Psoas muscle (tissue), 8 donors: ENCODE measurements around the gene SUPT20HL1. TPM values are rescaled to one million over a fixed set of nuclear protein-coding genes. Genes with fewer than 3 reads are reported as not detected.

ENCODE experiments used
- ATAC-seq, 4 donors: fragments of 200-7000 bp; cut with Tn5 transposase; one replicate each; pipeline ENCODE4 v1.9.1; 2020; ENCODE audit warnings: moderate library complexity in 3 of 4, mild to moderate bottlenecking in 2 of 4
- DNase-seq, 2 donors: peaks; one replicate each; pipeline ENCODE4 v3.0.0-alpha.2; 2020
- H3K27ac ChIP-seq: fragments of 200-600 bp; one replicate; pipeline ENCODE4 v1.8.0; 2022
- H3K27me3 ChIP-seq, 3 donors: fragments of 200-600 bp in 1 of 3; one replicate each; pipeline versions ENCODE4 v1.6.1 to v1.8.0; 2013 to 2022; ENCODE audit warnings: low read length in 2 of 3, mild to moderate bottlenecking in 2 of 3, moderate library complexity in 1 of 3; ENCODE audit not compliant: insufficient read depth in 3 of 3
- H3K36me3 ChIP-seq, 2 donors: fragments of 200-600 bp in 1 of 2; one replicate each; pipeline versions ENCODE4 v1.6.1 to v1.8.0; 2013 to 2022; ENCODE audit warnings: low read depth in 1 of 2, mild to moderate bottlenecking in 1 of 2, moderate library complexity in 1 of 2; ENCODE audit not compliant: insufficient read depth in 1 of 2
- H3K4me1 ChIP-seq: fragments of 200-600 bp; one replicate; pipeline ENCODE4 v1.8.0; 2022
- H3K4me3 ChIP-seq: fragments of 200-600 bp; one replicate; pipeline ENCODE4 v1.8.0; 2022; ENCODE audit warnings: mild to moderate bottlenecking
- H3K9me3 ChIP-seq: fragments of 200-600 bp; one replicate; pipeline ENCODE4 v1.8.0; 2022
- WGBS, 3 donors: extraction: QIAGEN DNeasy Blood & Tissue Kit; methylation state at CpG; one replicate each; pipeline versions ENCODE4 v1.1.6 to v1.1.7; 2013; 5-methylcytosine and 5-hydroxymethylcytosine counted together
- intact Hi-C, 2 donors: fragments of 100-400 bp; cut with DNase I; formaldehyde crosslinking; loops; one replicate each; pipeline versions ENCODE4 v1.11.0 to v1.14.2; 2022
- polyA plus RNA-seq, 3 donors: library from polyadenylated mRNA; stranded (reverse); fragments of 200-250 nt; gene quantifications; one replicate each; pipeline ENCODE4 v1.2.3, GENCODE V29; 2013
- total RNA-seq, 4 donors: library from RNA; stranded (reverse); fragmentation: NEBNext Ultra II Directional in 2 of 4; extraction: Animal tissue kit (Norgen Biotek cat#: 25700) in 2 of 4; gene quantifications; one replicate each; pipeline versions ENCODE4 v1.2.1 to v1.2.4, GENCODE V29; 2021 to 2023
- TF ChIP-seq, protein P1 (sequence below): fragments of 200-600 bp; IDR thresholded peaks from one replicate; pipeline ENCODE4 v1.8.0; 2022; ENCODE audit warnings: antibody characterized with exemption
- donor health status: healthy with polysubstance abuse.
- donor health status: DM: no; HTN: no; CAD: no; lungs with moderate emphysema.
- donor health status: Bipolar disorder and iron deficiency.
- donor health status: healthy.
- donor health status: DM: yes; HTN: yes; CAD: no.
- donor health status: DM: no; HTN: no; CAD: no.
- donor health status: DM: no; HTN: no; CAD: no.
- donor health status: DM: yes; HTN: yes; CAD: no.

Gene SUPT20HL1
- total and polyA plus RNA-seq, 7 donors: not detected

DNA sequence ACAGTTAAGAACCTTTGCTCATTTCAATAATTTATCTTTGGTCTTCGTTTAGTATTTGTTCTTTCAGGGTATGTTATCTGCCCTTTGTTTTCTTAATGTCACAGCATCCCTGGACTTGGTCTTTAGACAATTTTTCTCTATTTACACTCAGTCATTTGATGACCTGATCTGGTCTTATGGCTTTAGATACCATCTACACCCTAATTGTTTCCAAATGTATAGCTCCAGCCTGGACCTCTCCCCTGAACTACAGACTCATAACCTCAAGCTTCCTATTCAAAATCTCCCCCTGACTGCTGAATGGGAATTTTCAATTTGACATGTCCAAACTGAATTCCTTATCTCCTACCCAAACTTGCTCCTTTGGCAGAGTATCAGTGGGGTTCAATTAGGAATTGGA, 42.9 kb upstream of the SUPT20HL1 start:
- no peaks in the 10 kb centered on the region for H3K36me3 ChIP-seq
- DNase-seq (no peak), ATAC-seq (no peak)
- intact Hi-C loops: no loop called here
- H3K4me1 ChIP-seq: no peaks in the 10 kb centered on the region
- no peaks in the 10 kb centered on the region for H3K9me3 ChIP-seq
- no peak overlapping the region for H3K4me3 ChIP-seq
- WGBS, 3 donors: 41 to 79% (median 76%) methylated on average over 1 of the region's 1 CpG
- H3K27ac ChIP-seq: no peak overlapping the region
- TF ChIP-seq, protein P1, sequence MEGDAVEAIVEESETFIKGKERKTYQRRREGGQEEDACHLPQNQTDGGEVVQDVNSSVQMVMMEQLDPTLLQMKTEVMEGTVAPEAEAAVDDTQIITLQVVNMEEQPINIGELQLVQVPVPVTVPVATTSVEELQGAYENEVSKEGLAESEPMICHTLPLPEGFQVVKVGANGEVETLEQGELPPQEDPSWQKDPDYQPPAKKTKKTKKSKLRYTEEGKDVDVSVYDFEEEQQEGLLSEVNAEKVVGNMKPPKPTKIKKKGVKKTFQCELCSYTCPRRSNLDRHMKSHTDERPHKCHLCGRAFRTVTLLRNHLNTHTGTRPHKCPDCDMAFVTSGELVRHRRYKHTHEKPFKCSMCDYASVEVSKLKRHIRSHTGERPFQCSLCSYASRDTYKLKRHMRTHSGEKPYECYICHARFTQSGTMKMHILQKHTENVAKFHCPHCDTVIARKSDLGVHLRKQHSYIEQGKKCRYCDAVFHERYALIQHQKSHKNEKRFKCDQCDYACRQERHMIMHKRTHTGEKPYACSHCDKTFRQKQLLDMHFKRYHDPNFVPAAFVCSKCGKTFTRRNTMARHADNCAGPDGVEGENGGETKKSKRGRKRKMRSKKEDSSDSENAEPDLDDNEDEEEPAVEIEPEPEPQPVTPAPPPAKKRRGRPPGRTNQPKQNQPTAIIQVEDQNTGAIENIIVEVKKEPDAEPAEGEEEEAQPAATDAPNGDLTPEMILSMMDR: no peak
- H3K27me3 ChIP-seq: peaks cover 0 to 22% (median 0%) of the 10 kb centered on the region in 3 donors

DNA sequence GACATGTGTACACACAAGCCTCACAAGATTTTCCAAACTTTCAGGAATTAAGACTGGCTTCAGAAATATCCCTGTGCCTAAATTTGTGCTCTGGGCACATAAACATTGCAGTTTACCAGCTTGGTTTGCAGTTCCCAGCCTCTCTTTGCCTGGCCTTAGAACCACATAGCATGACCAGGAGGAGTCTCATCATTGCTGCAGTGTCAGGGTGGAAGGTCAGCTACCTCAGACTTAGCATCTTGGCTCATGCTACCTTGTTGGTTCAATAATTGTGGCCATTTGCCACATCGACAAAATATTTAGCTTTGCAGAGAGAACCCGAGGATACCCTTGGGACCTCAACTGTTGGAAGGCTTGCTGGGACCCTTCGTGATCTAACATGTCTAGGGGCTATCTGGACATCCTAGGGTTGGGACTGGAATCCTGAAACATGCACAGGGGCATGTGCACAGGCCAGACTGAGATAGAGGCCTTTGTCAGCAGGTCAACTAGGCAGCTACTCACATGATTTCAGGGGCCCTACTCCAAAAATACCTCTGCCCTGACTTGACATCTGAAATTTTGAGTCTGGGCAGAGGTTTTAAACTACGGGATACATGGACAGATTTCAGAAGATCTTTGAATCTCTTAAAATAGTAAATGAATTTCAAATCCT, 38.6 kb upstream of the SUPT20HL1 start:
- WGBS, 3 donors: 67 to 78% (median 77%) methylated on average over 4 of the region's 4 CpGs

DNA sequence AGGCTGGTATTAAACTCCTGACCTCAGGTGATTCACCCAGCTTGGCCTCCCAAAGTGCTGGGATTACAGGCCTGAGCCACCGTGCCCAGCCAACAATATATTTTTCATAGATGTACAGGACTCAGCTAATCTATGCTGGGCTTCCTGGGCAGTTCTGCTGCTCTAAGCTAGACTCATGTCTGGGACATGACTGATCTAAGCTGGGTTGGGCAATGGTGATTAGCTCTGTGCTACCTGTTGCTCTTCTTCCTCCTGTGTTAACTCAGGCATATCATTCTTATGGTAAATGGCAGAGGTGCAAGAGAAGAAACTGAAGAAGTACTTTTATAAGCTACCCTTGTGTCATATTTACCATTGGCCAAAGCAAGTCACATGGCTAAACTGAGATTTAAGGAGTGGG, 35.2 kb upstream of the SUPT20HL1 start:
- 78 to 87% (median 86%) methylated on average over 1 of the region's 1 CpG for WGBS, 3 donors
- H3K27ac ChIP-seq: no peak overlapping the region
- ATAC-seq: no peak

More for the DNA sequence above, 38.6 kb upstream of the SUPT20HL1 start:
- DNase-seq (no peak), ATAC-seq (no peak)
- Histone ChIP-seq H3K36me3 (no peaks in the 10 kb centered on the region), H3K27ac (no peak overlapping the region), H3K4me1 (no peaks in the 10 kb centered on the region), H3K4me3 (no peak overlapping the region), H3K27me3 (peaks cover 0 to 37% (median 0%) of the 10 kb centered on the region in 3 donors), H3K9me3 (no peaks in the 10 kb centered on the region)
- TF ChIP-seq, protein P1: no peak
- intact Hi-C loops: no loop called here

DNA sequence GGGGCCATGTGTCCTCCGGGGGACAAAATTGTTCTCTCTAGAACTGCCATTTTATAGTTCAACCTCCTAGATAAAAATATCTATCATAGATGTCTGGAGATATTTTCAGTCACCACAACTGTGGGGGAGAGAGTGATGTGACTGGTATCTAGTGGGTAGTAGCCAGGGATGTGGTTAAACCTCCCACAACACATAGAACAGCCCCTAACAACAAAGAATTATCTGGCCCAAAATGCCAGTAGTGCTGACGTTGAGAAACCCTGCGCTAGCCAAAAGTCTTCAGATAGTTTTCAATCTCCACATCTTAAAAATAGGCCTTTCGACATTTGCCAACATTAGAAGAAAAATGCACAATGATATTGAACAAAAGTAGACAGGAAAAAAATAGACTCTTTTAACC, 27.6 kb upstream of the SUPT20HL1 start:
- TF ChIP-seq, protein P1: no peak
- H3K36me3 ChIP-seq: no peaks in the 10 kb centered on the region
- peaks cover 0 to 8% (median 0%) of the 10 kb centered on the region in 3 donors for H3K27me3 ChIP-seq
- no peak overlapping the region for H3K27ac ChIP-seq
- no peak for DNase-seq
- no peak overlapping the region for H3K4me3 ChIP-seq
- no peak for ATAC-seq
- no peaks in the 10 kb centered on the region for H3K9me3 ChIP-seq
- WGBS, 3 donors: 54 to 61% (median 61%) methylated on average over 4 of the region's 4 CpGs
- H3K4me1 ChIP-seq: no peaks in the 10 kb centered on the region
- intact Hi-C loops: no loop called here

More for the DNA sequence above, 35.2 kb upstream of the SUPT20HL1 start:
- H3K4me3 ChIP-seq: no peak overlapping the region
- no peaks in the 10 kb centered on the region for H3K9me3 ChIP-seq
- TF ChIP-seq, protein P1: no peak
- intact Hi-C loops: no loop called here
- H3K36me3 ChIP-seq: no peaks in the 10 kb centered on the region
- H3K4me1 ChIP-seq: no peaks in the 10 kb centered on the region
- peaks cover 0 to 27% (median 0%) of the 10 kb centered on the region in 3 donors for H3K27me3 ChIP-seq
- DNase-seq: no peak

DNA sequence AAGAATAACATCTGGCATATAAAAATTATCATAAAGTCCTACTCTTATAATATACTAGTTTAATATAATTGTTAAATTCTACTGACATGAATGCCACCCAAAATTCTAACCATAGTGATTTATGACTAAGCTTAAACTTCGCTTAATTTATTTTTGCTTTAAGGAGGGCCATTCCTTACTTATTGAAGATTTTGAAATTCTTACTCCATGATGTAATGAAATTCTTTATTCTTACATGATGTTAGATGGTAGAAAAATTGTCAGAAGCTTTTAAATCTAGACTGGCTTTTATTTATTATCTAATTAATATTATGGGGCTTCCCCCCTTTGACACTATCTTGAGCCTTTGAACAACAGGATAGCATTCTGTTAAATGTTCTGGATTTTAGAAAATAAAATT, 27.1 kb upstream of the SUPT20HL1 start:
- ATAC-seq (no peak), DNase-seq (no peak)
- Histone ChIP-seq H3K27ac (no peak overlapping the region), H3K36me3 (no peaks in the 10 kb centered on the region), H3K9me3 (no peaks in the 10 kb centered on the region), H3K27me3 (peaks cover 0 to 8% (median 0%) of the 10 kb centered on the region in 3 donors), H3K4me3 (no peak overlapping the region), H3K4me1 (no peaks in the 10 kb centered on the region)
- 75 to 89% (median 79%) methylated on average over 1 of the region's 1 CpG for WGBS, 3 donors
- intact Hi-C loops: no loop called here
- TF ChIP-seq, protein P1: no peak
